H9 (cell line): ENCODE results near the gene MTMR6. TPM values are rescaled to one million over a fixed set of nuclear protein-coding genes. Genes with fewer than 3 reads are reported as not detected.

Experiments used
- DNase-seq: peaks from one replicate; pipeline ENCODE4 v3.0.0-alpha.2; 2017
- H2AFZ ChIP-seq: one replicate; pipeline ENCODE4 v1.6.1; 2013; ENCODE audit warnings: mild to moderate bottlenecking, low read length, control low read depth, moderate library complexity
- H2AK5ac ChIP-seq: 2 replicates; pipeline ENCODE4 v1.6.1; 2013; ENCODE audit warnings: low read length, control low read depth, mixed read lengths; ENCODE audit not compliant: insufficient read length
- H2BK120ac ChIP-seq: one replicate; pipeline ENCODE4 v1.6.1; 2013; ENCODE audit warnings: low read depth, mild to moderate bottlenecking, low read length, control low read depth, inconsistent platforms; ENCODE audit not compliant: poor library complexity, severe bottlenecking
- H2BK12ac ChIP-seq: 2 replicates; pipeline ENCODE4 v1.6.1; 2013; ENCODE audit warnings: low read length, control low read depth, mixed read lengths, low read depth; ENCODE audit not compliant: insufficient read length
- H2BK15ac ChIP-seq: 2 replicates; pipeline ENCODE4 v1.6.1; 2013; ENCODE audit warnings: low read depth, low read length, control low read depth
- H2BK20ac ChIP-seq: one replicate; pipeline ENCODE4 v1.6.1; 2013; ENCODE audit warnings: low read depth, mild to moderate bottlenecking, low read length, control low read depth, inconsistent platforms; ENCODE audit not compliant: poor library complexity, severe bottlenecking
- H2BK5ac ChIP-seq: 2 replicates; pipeline ENCODE4 v1.6.1; 2013; ENCODE audit warnings: low read length, control low read depth, mixed read lengths; ENCODE audit not compliant: insufficient read length
- H3K14ac ChIP-seq: 2 replicates; pipeline ENCODE4 v1.6.1; 2013; ENCODE audit warnings: low read length, control low read depth; ENCODE audit not compliant: insufficient read depth
- H3K18ac ChIP-seq: 2 replicates; pipeline ENCODE4 v1.6.1; 2013; ENCODE audit warnings: low read depth, mild to moderate bottlenecking, mixed read lengths, low read length, control low read depth; ENCODE audit not compliant: insufficient read length
- H3K23ac ChIP-seq: 2 replicates; pipeline ENCODE4 v1.6.1; 2013; ENCODE audit warnings: low read length, control low read depth, mixed read lengths, low read depth; ENCODE audit not compliant: insufficient read length
- H3K23me2 ChIP-seq: 2 replicates; pipeline ENCODE4 v1.6.1; 2013; ENCODE audit warnings: low read depth, mild to moderate bottlenecking, mixed read lengths, low read length, control low read depth; ENCODE audit not compliant: insufficient read length, poor library complexity, severe bottlenecking
- H3K27ac ChIP-seq: 2 replicates; pipeline ENCODE4 v1.5.1; 2013; ENCODE audit warnings: low read length, control low read depth, mixed read lengths, low read depth; ENCODE audit not compliant: insufficient read length
- H3K27me3 ChIP-seq: 2 replicates; pipeline ENCODE4 v1.6.1; 2013; ENCODE audit warnings: low read length, control low read depth, inconsistent platforms; ENCODE audit not compliant: insufficient read depth
- H3K4ac ChIP-seq: 2 replicates; pipeline ENCODE4 v1.6.1; 2013; ENCODE audit warnings: low read depth, mild to moderate bottlenecking, control low read depth, inconsistent platforms, low read length, moderate library complexity
- H3K4me1 ChIP-seq: 2 replicates; pipeline ENCODE4 v1.6.1; 2013; ENCODE audit warnings: low read length, control low read depth, inconsistent platforms; ENCODE audit not compliant: insufficient read depth
- H3K4me2 ChIP-seq: 2 replicates; pipeline ENCODE4 v1.6.1; 2013; ENCODE audit warnings: low read length, control low read depth, mixed read lengths; ENCODE audit not compliant: insufficient read length, insufficient read depth
- H3K56ac ChIP-seq: 2 replicates; pipeline ENCODE4 v1.6.1; 2013; ENCODE audit warnings: low read depth, mild to moderate bottlenecking, mixed read lengths, low read length, control low read depth; ENCODE audit not compliant: insufficient read length
- H3K79me1 ChIP-seq: 2 replicates; pipeline ENCODE4 v1.6.1; 2013; ENCODE audit warnings: low read depth, mild to moderate bottlenecking, moderate library complexity, low read length, control low read depth, inconsistent platforms; ENCODE audit not compliant: insufficient read depth, poor library complexity, severe bottlenecking
- H3K79me2 ChIP-seq: 2 replicates; pipeline ENCODE4 v1.6.1; 2013; ENCODE audit warnings: low read length, control low read depth, inconsistent platforms; ENCODE audit not compliant: insufficient read depth
- H3K9ac ChIP-seq: 2 replicates; pipeline ENCODE4 v1.6.1; 2013; ENCODE audit warnings: low read length, control low read depth, mixed read lengths; ENCODE audit not compliant: insufficient read length; ENCODE audit errors: extremely low read depth
- H3K9me3 ChIP-seq: one replicate; pipeline ENCODE4 v1.6.1; 2013; ENCODE audit warnings: low read depth, low read length, inconsistent platforms; ENCODE audit not compliant: control insufficient read depth
- H3T11ph ChIP-seq: one replicate; pipeline ENCODE4 v1.6.1; 2013; ENCODE audit warnings: mild to moderate bottlenecking, low read length, control low read depth, inconsistent platforms
- H4K20me1 ChIP-seq: one replicate; pipeline ENCODE4 v1.6.1; 2013; ENCODE audit not compliant: control insufficient read depth, insufficient read length, insufficient read depth
- H4K5ac ChIP-seq: 2 replicates; pipeline ENCODE4 v1.6.1; 2013; ENCODE audit warnings: low read depth, mild to moderate bottlenecking, mixed read lengths, low read length, control low read depth; ENCODE audit not compliant: insufficient read length
- H4K8ac ChIP-seq: replicated peaks from 2 replicates; pipeline ENCODE4 v1.6.1; 2013; ENCODE audit warnings: low read length, control low read depth, mixed read lengths, low read depth; ENCODE audit not compliant: insufficient read length
- H4K91ac ChIP-seq: 2 replicates; pipeline ENCODE4 v1.6.1; 2013; ENCODE audit warnings: low read depth, mild to moderate bottlenecking, moderate library complexity, mixed read lengths, low read length, control low read depth; ENCODE audit not compliant: insufficient read length
- H3K27ac Mint-ChIP-seq, 3 experiments: 2 replicates in 2 of 3; 3 replicates in 1 of 3; pipeline ENCODE4 v1.8.0; 2020 to 2021; ENCODE audit warnings: mixed read lengths in 3 of 3, mild to moderate bottlenecking in 1 of 3, moderate library complexity in 1 of 3
- H3K27me3 Mint-ChIP-seq: 2 replicates; pipeline ENCODE4 v1.8.0; 2021; ENCODE audit warnings: low read depth, mild to moderate bottlenecking, moderate library complexity, mixed read lengths
- H3K36me3 Mint-ChIP-seq, 3 experiments: 2 replicates in 2 of 3; 3 replicates in 1 of 3; pipeline ENCODE4 v1.8.0; 2020 to 2021; ENCODE audit warnings: low read depth in 3 of 3, mixed read lengths in 3 of 3; ENCODE audit not compliant: insufficient read depth in 1 of 3
- H3K4me1 Mint-ChIP-seq, 2 experiments: 2 replicates each; pipeline ENCODE4 v1.8.0; 2020; ENCODE audit warnings: mixed read lengths in 2 of 2
- H3K4me3 Mint-ChIP-seq, 2 experiments: 2 replicates in 1 of 2; 3 replicates in 1 of 2; pipeline ENCODE4 v1.8.0; 2020 to 2021; ENCODE audit warnings: mild to moderate bottlenecking in 2 of 2, mixed read lengths in 2 of 2, moderate library complexity in 1 of 2
- H3K9me3 Mint-ChIP-seq, 2 experiments: 2 replicates in 1 of 2; 3 replicates in 1 of 2; pipeline ENCODE4 v1.8.0; 2020; ENCODE audit warnings: mild to moderate bottlenecking in 2 of 2, mixed read lengths in 2 of 2, moderate library complexity in 1 of 2
- CTCF ChIP-seq: fragments of 200-600 bp; sonication (generic); conservative IDR thresholded peaks from 3 replicates; pipeline ENCODE4 v1.8.0; 2021; ENCODE audit warnings: antibody characterized with exemption, mild to moderate bottlenecking
- WGBS: extraction: QIAGEN DNeasy Blood & Tissue Kit; methylation state at CpG from one replicate; pipeline ENCODE4 v1.1.7; 2013; ENCODE audit warnings: missing lambda C conversion rate, low lambda C conversion rate, mixed read lengths; ENCODE audit not compliant: insufficient read length; ENCODE audit errors: extremely low coverage; 5-methylcytosine and 5-hydroxymethylcytosine counted together
- total RNA-seq: library from RNA; stranded (reverse); gene quantifications from 2 replicates; pipeline ENCODE4 v1.2.1, GENCODE V29; 2021

MTMR6 gene
- total RNA-seq, 1 experiment from 2014 or later = 7.0 TPM

DNA sequence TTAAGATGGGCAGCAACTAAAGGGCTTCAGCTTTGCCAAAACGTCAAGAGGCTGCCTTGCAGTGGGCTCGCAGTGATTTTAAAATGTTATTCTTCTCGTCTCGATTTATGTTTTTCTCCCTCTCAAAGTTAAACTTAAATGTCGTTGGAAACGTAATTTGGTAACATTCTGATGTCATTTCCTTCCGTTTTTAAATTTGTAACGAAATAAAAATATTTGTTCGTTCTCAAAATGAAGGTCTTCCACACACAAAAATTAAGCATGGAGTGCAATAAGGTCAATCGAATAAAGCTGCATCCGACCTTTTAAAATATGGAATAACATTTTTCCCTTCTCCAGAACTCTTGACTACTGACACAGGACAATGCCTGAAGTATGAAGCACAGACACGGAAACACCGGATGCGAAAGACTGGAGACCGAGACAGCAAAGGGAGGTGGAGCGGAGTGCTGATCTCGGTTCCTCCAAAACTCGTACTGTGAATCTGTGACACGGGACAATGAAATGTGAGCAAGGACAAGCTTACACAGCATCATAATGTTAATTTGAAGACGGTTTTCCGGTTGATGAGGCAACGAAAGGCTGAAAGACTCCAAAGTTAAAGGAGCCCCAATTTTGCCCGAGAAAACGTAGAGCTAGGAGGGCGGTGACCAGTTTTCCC lies 850 bp downstream of the MTMR6 start:
- no peak overlapping the region for H3K14ac ChIP-seq
- no peak overlapping the region for H4K8ac ChIP-seq
- peaks cover 5% of the 10 kb centered on the region for H3K23me2 ChIP-seq
- H4K91ac ChIP-seq = no peak overlapping the region
- no peak overlapping the region for H2BK12ac ChIP-seq
- H3K4me3 Mint-ChIP-seq = peak overlapping the region; percentile 83 to 94
- H4K20me1 ChIP-seq = no peaks in the 10 kb centered on the region
- H4K5ac ChIP-seq = no peak overlapping the region
- H2BK15ac ChIP-seq = no peak overlapping the region
- no peaks in the 10 kb centered on the region for H3K79me1 ChIP-seq
- no peak overlapping the region for H2AK5ac ChIP-seq
- no peak overlapping the region for H2BK20ac ChIP-seq
- H3K23ac ChIP-seq = no peak overlapping the region
- no peaks in the 10 kb centered on the region for H3K79me2 ChIP-seq
- H3K27ac Mint-ChIP-seq = peak overlapping the region in 1 of 3 experiments; percentile 32; a peak in 1 of 7 replicates
- peaks cover 16% of the 10 kb centered on the region in 2 experiments for H3K4me1 Mint-ChIP-seq
- no peak overlapping the region for H2BK120ac ChIP-seq
- no peak for TF ChIP-seq CTCF
- H3K4ac ChIP-seq = no peak overlapping the region
- H3K27me3 Mint-ChIP-seq = peaks cover 6% of the 10 kb centered on the region
- H3K27ac ChIP-seq = no peak overlapping the region
- no peak overlapping the region for H3K18ac ChIP-seq
- H3K4me1 ChIP-seq = no peaks in the 10 kb centered on the region; the same call in 1 of the 2 replicates
- peak overlapping the region; percentile 77 for H3K9ac ChIP-seq
- no peak overlapping the region for H3K56ac ChIP-seq
- no peak for DNase-seq
- H3K27me3 ChIP-seq = no peaks in the 10 kb centered on the region
- H3K9me3 ChIP-seq = no peaks in the 10 kb centered on the region
- no peak overlapping the region for H2AFZ ChIP-seq
- H3K9me3 Mint-ChIP-seq = no peaks in the 10 kb centered on the region
- H3T11ph ChIP-seq = no peak overlapping the region
- no peak overlapping the region for H2BK5ac ChIP-seq
- peak overlapping the region; percentile 71 for H3K4me2 ChIP-seq
- WGBS = no CpG with 5 or more reads among the region's 25 CpGs
- H3K36me3 Mint-ChIP-seq = no peaks in the 10 kb centered on the region
